PC-3 (cell line): ENCODE data around the gene PNCK. TPM values are rescaled to one million over a fixed set of nuclear protein-coding genes. Genes with fewer than 3 reads are reported as not detected.

Experiments
- ATAC-seq: fragments of 200-7000 bp; cut with Tn5 transposase; 2 replicates; pipeline ENCODE4 v1.9.1; 2020; ENCODE audit warnings: mild to moderate bottlenecking, moderate library complexity
- BruUV-seq: library from RNA; stranded (reverse); fragments of 400-500 nt; replicated peaks from 2 replicates; lab custom pipeline; 2021; lab: Mats Ljungman, UMichigan
- CTCF ChIA-PET: fragments of 300-600 bp; sonication (Branson Sonifier 250); formaldehyde crosslinking; loops from one replicate; lab custom pipeline; 2022; ENCODE audit warnings: antibody characterized with exemption; lab: Charles Lee
- POLR2A ChIA-PET: fragments of 300-600 bp; sonication (Branson Sonifier 250); formaldehyde crosslinking; loops from one replicate; lab custom pipeline; 2022; ENCODE audit warnings: antibody characterized with exemption; ENCODE audit not compliant: unreplicated experiment; lab: Charles Lee
- DNase-seq: peaks from one replicate; pipeline ENCODE4 v3.0.0-alpha.2; 2015
- H2AFZ ChIP-seq: fragments of 300-600 bp; sonication (generic); 2 replicates; pipeline ENCODE4 v1.6.0; 2016; ENCODE audit warnings: antibody characterized with exemption, low read length
- H3F3A ChIP-seq: fragments of 300-600 bp; sonication (generic); one replicate; pipeline ENCODE4 v1.6.0; 2017; ENCODE audit warnings: antibody characterized with exemption, low read length, control low read depth, mild to moderate bottlenecking; ENCODE audit not compliant: unreplicated experiment
- H3K27ac ChIP-seq: fragments of 300-600 bp; sonication (generic); 2 replicates; pipeline ENCODE4 v1.5.1; 2016; ENCODE audit warnings: mild to moderate bottlenecking, low read length
- H3K27me3 ChIP-seq: fragments of 300-600 bp; sonication (generic); 2 replicates; pipeline ENCODE4 v1.6.1; 2016; ENCODE audit warnings: low read length, mixed read lengths
- H3K36me3 ChIP-seq: fragments of 300-600 bp; sonication (generic); 2 replicates; pipeline ENCODE4 v1.6.1; 2016; ENCODE audit warnings: low read depth, mixed run types, low read length, mixed read lengths
- H3K4me1 ChIP-seq: fragments of 300-600 bp; sonication (generic); 2 replicates; pipeline ENCODE4 v1.5.1; 2016; ENCODE audit warnings: low read length; ENCODE audit not compliant: insufficient read depth
- H3K4me2 ChIP-seq: fragments of 300-600 bp; sonication (generic); 2 replicates; pipeline ENCODE4 v1.6.0; 2016; ENCODE audit warnings: low read length
- H3K4me3 ChIP-seq: fragments of 300-600 bp; sonication (generic); 2 replicates; pipeline ENCODE4 v1.5.1; 2016; ENCODE audit warnings: mild to moderate bottlenecking, low read length, mixed read lengths
- H3K79me2 ChIP-seq: fragments of 300-600 bp; sonication (generic); 2 replicates; pipeline ENCODE4 v1.6.1; 2017; ENCODE audit warnings: low read length, mixed read lengths
- H3K9ac ChIP-seq: fragments of 300-600 bp; sonication (generic); 2 replicates; pipeline ENCODE4 v1.6.0; 2016; ENCODE audit warnings: mild to moderate bottlenecking, low read length
- H3K9me2 ChIP-seq: fragments of 300-600 bp; sonication (generic); replicated peaks from 2 replicates; pipeline ENCODE4 v1.6.1; 2016; ENCODE audit warnings: mixed run types, low read length, mixed read lengths
- H3K9me3 ChIP-seq: fragments of 300-600 bp; sonication (generic); 2 replicates; pipeline ENCODE4 v1.6.1; 2016; ENCODE audit warnings: low read length, mixed read lengths
- H4K20me1 ChIP-seq: fragments of 300-600 bp; sonication (generic); 2 replicates; pipeline ENCODE4 v1.6.1; 2016; ENCODE audit warnings: low read length, mixed read lengths
- CTCF ChIP-seq: fragments of 300-600 bp; sonication (generic); conservative IDR thresholded peaks from 2 replicates; pipeline ENCODE4 v1.5.1; 2017; ENCODE audit warnings: antibody characterized with exemption, low read depth, mild to moderate bottlenecking, low read length
- EZH2 ChIP-seq: fragments of 300-600 bp; sonication (generic); IDR thresholded peaks from one replicate; pipeline ENCODE4 v1.6.1; 2017; ENCODE audit warnings: antibody characterized with exemption, mild to moderate bottlenecking, low read length; ENCODE audit not compliant: unreplicated experiment
- EZH2phosphoT487 ChIP-seq: fragments of 300-600 bp; sonication (generic); IDR thresholded peaks from 2 replicates; pipeline ENCODE4 v1.6.1; 2018; ENCODE audit warnings: mild to moderate bottlenecking, antibody characterized with exemption, low read length, borderline replicate concordance
- intact Hi-C: fragments of 100-400 bp; cut with micrococcal nuclease; formaldehyde crosslinking; loops from 2 replicates; pipeline ENCODE4 v1.9.0; 2023
- total RNA-seq: library from RNA; depleted of rRNA; stranded (reverse); fragments of >200 nt; gene quantifications from 2 replicates; pipeline ENCODE4 v1.2.3, GENCODE V29; 2014

PNCK gene
- total RNA-seq, 1 experiment from 2014 or later, result 1.0 TPM

GRCh38 chrX:153651540-153652079 is 22.0 kb downstream of the PNCK start:
- peak; percentile 48 for TF ChIP-seq CTCF
- no peak for TF ChIP-seq EZH2
- Histone ChIP-seq H3K36me3 (no peaks in the 10 kb centered on the region), H4K20me1 (no peaks in the 10 kb centered on the region), H3K9me2 (no peaks in the 10 kb centered on the region), H3K79me2 (no peaks in the 10 kb centered on the region), H3K27me3 (no peaks in the 10 kb centered on the region), H3K27ac (no peak overlapping the region), H3K9ac (no peak overlapping the region), H2AFZ (no peak overlapping the region), H3K4me1 (no peaks in the 10 kb centered on the region), H3K9me3 (no peaks in the 10 kb centered on the region), H3K4me2 (no peak overlapping the region), H3F3A (no peaks in the 10 kb centered on the region), H3K4me3 (no peak overlapping the region)
- no TSS peak for BruUV-seq
- ChIA-PET CTCF (no interaction called here), POLR2A (no interaction called here)
- DNase-seq, result peak; percentile 35
- ATAC-seq, result peak; percentile 74
- intact Hi-C loops, result no loop called here

GRCh38 chrX:153650959-153651358 is 22.7 kb downstream of the PNCK start:
- ChIA-PET POLR2A (no interaction called here), CTCF (no interaction called here)
- H4K20me1 ChIP-seq, result no peaks in the 10 kb centered on the region
- no peak overlapping the region for H3K9ac ChIP-seq
- TF ChIP-seq CTCF (no peak), EZH2phosphoT487 (no peak), EZH2 (no peak)
- H3K9me2 ChIP-seq, result no peaks in the 10 kb centered on the region
- H2AFZ ChIP-seq, result no peak overlapping the region
- no peak for DNase-seq
- H3F3A ChIP-seq, result no peaks in the 10 kb centered on the region
- H3K27me3 ChIP-seq, result no peaks in the 10 kb centered on the region
- no peak for ATAC-seq
- intact Hi-C loops, result no loop called here
- no TSS peak for BruUV-seq
- H3K9me3 ChIP-seq, result no peaks in the 10 kb centered on the region
- H3K27ac ChIP-seq, result no peak overlapping the region
- H3K4me2 ChIP-seq, result no peak overlapping the region
- no peaks in the 10 kb centered on the region for H3K4me1 ChIP-seq
- no peak overlapping the region for H3K4me3 ChIP-seq
- no peaks in the 10 kb centered on the region for H3K79me2 ChIP-seq
- H3K36me3 ChIP-seq, result no peaks in the 10 kb centered on the region

- no peaks in the 10 kb centered on the region for H3F3A ChIP-seq
- no peaks in the 10 kb centered on the region for H3K9me2 ChIP-seq
- 0 out of 2 replicates have a peak, but pooled peaks cover under 1% of the 10 kb centered on the region for H3K27me3 ChIP-seq
- no peak overlapping the region for H3K4me2 ChIP-seq
- no peak overlapping the region for H3K4me3 ChIP-seq
- ChIA-PET CTCF (no interaction called here), POLR2A (no interaction called here)
- no TSS peak for BruUV-seq
- H3K79me2 ChIP-seq, result no peaks in the 10 kb centered on the region
- no peaks in the 10 kb centered on the region for H3K4me1 ChIP-seq
- TF ChIP-seq EZH2phosphoT487, result no peak
- TF ChIP-seq CTCF, result 0 out of 2 replicates have a peak, but pooled peaks have one; percentile 15
- TF ChIP-seq EZH2, result no peak
- intact Hi-C loops, result no loop called here
- DNase-seq, result no peak
- H2AFZ ChIP-seq, result no peak overlapping the region
- no peak for ATAC-seq
- no peaks in the 10 kb centered on the region for H4K20me1 ChIP-seq
- no peaks in the 10 kb centered on the region for H3K36me3 ChIP-seq
- H3K9me3 ChIP-seq, result no peaks in the 10 kb centered on the region
- H3K9ac ChIP-seq, result no peak overlapping the region
- no peak overlapping the region for H3K27ac ChIP-seq
Observed at GRCh38 chrX:153649915-153650782, 23.5 kb downstream of the PNCK start.
